Right lobe of liver (tissue), 6 donors: Measurements from ENCODE around the gene SRRM3. TPM values are rescaled to one million over a fixed set of nuclear protein-coding genes. Genes with fewer than 3 reads are reported as not detected.

Experiments used
- ATAC-seq, 4 donors: fragments of 200-7000 bp; cut with Tn5 transposase; one replicate each; pipeline ENCODE4 v1.9.1; 2020; ENCODE audit warnings: mild to moderate bottlenecking in 4 of 4, moderate library complexity in 4 of 4
- DNase-seq, 3 donors: peaks; one replicate each; pipeline ENCODE4 v3.0.0-alpha.2; 2020
- H3K27ac ChIP-seq, 3 donors: fragments of 200-600 bp; one replicate each; pipeline ENCODE4 v1.8.0; 2022
- H3K27me3 ChIP-seq, 2 donors: fragments of 200-600 bp; one replicate each; pipeline ENCODE4 v1.8.0; 2022
- H3K36me3 ChIP-seq, 4 donors: fragments of 200-600 bp; sonication (generic) in 1 of 4; one replicate each; pipeline versions ENCODE4 v1.5.1 to v1.8.0; 2017 to 2022; ENCODE audit warnings: control low read depth in 1 of 4
- H3K4me1 ChIP-seq, 4 donors: fragments of 200-600 bp; sonication (generic) in 1 of 4; one replicate each; pipeline versions ENCODE4 v1.5.1 to v1.8.0; 2017 to 2022; ENCODE audit warnings: control low read depth in 1 of 4
- H3K4me3 ChIP-seq, 3 donors: fragments of 200-600 bp; one replicate each; pipeline ENCODE4 v1.8.0; 2022
- H3K9me3 ChIP-seq, 4 donors: fragments of 200-600 bp; sonication (generic) in 1 of 4; one replicate each; pipeline versions ENCODE4 v1.5.1 to v1.8.0; 2017 to 2022; ENCODE audit warnings: control low read depth in 1 of 4
- CTCF ChIP-seq, 4 donors: fragments of 200-600 bp in 3 of 4; fragments of 450-650 bp in 1 of 4; IDR thresholded peaks; one replicate each; pipeline versions ENCODE4 v1.5.1 to v1.8.0; 2016 to 2022; ENCODE audit warnings: antibody characterized with exemption in 4 of 4, mild to moderate bottlenecking in 2 of 4
- POLR2A ChIP-seq: fragments of 450-650 bp; IDR thresholded peaks from one replicate; pipeline ENCODE4 v1.6.1; 2017; ENCODE audit warnings: antibody characterized with exemption, mild to moderate bottlenecking
- WGBS: methylation state at CpG from one replicate; pipeline ENCODE4 v1.1.6; 2018; ENCODE audit warnings: low coverage, low lambda C conversion rate; ENCODE audit not compliant: insufficient coverage; ENCODE audit errors: missing lambda C conversion rate; 5-methylcytosine and 5-hydroxymethylcytosine counted together
- intact Hi-C, 2 donors: fragments of 100-400 bp; cut with DNase I; formaldehyde crosslinking; loops; one replicate each; pipeline versions ENCODE4 v1.11.2 to v1.14.1; 2022
- total RNA-seq, 6 experiments: library from RNA; depleted of rRNA in 2 of 6; stranded (reverse); fragments of >200 nt in 2 of 6; fragmentation: NEBNext Ultra II Directional in 3 of 6; extraction: Animal tissue kit (Norgen Biotek cat#: 25700) in 3 of 6; gene quantifications; one replicate each; pipeline versions ENCODE4 v1.1.0 to v1.2.4, GENCODE V29; 2016 to 2023
- donor health status: DM: no; HTN: yes; CAD: no.
- donor health status: DM: no; HTN: no; CAD: no.
- donor health status: DM: no; HTN: no; CAD: no.
- donor health status: DM: no; HTN: yes; CAD: no.
- donor health status: DM: no; HTN: yes; CAD: no.

The SRRM3 gene
- total RNA-seq, 6 experiments from 2014 or later, result 0.14 to 0.37 (median 0.19) TPM; not detected in 2

DNA sequence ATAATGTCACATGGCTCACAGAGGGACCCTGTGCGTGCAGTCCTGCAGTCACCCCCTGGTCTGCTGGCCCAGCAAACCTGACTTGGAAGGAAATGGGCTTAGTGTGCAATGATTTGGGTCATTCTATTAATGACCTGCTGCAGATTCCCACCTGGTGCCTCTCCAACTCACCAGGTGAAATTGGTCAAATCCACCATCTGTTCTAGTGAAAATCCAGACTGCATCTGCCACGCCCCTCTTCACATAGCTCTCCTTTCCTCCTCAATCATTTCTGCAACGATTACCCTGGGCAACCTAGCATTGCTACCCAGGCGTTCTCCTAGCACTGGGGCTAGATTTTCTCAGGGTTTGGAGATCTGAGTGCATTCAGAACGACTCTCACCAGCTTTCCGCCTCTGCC is 29.4 kb downstream of the SRRM3 start:
- Histone ChIP-seq H3K27me3 (peaks cover 0 to 4% of the 10 kb centered on the region in 2 donors), H3K4me1 (no peaks in the 10 kb centered on the region), H3K36me3 (no peaks in the 10 kb centered on the region), H3K9me3 (no peaks in the 10 kb centered on the region), H3K4me3 (no peak overlapping the region), H3K27ac (no peak overlapping the region)
- DNase-seq (no peak), ATAC-seq (no peak)
- intact Hi-C loops, result no loop called here
- WGBS, result 54% methylated on average over 5 of the region's 6 CpGs
- no peak for TF ChIP-seq POLR2A
- TF ChIP-seq CTCF (IDR thresholded peaks at IDR 0.05), result no peak

GRCh38 chr7:76231583-76231982 is 29.9 kb downstream of the SRRM3 start:
- WGBS, result 46% methylated on average over 9 of the region's 9 CpGs
- DNase-seq, result no peak
- H3K9me3 ChIP-seq, result no peaks in the 10 kb centered on the region
- no peak overlapping the region for H3K27ac ChIP-seq
- H3K36me3 ChIP-seq, result no peaks in the 10 kb centered on the region
- no peaks in the 10 kb centered on the region for H3K4me1 ChIP-seq
- ATAC-seq, result no peak
- intact Hi-C loops, result no loop called here
- no peak overlapping the region for H3K4me3 ChIP-seq
- TF ChIP-seq CTCF (IDR thresholded peaks at IDR 0.05) (no peak), POLR2A (no peak)
- H3K27me3 ChIP-seq, result peaks cover 0 to 4% of the 10 kb centered on the region in 2 donors

- WGBS, result 66% methylated on average over 10 of the region's 10 CpGs
- Histone ChIP-seq H3K36me3 (no peaks in the 10 kb centered on the region), H3K27ac (no peak overlapping the region), H3K4me1 (no peaks in the 10 kb centered on the region), H3K9me3 (no peaks in the 10 kb centered on the region), H3K27me3 (peaks cover 0 to 4% of the 10 kb centered on the region in 2 donors), H3K4me3 (no peak overlapping the region)
- intact Hi-C loops, result no loop called here
- ATAC-seq (no peak), DNase-seq (no peak)
- TF ChIP-seq CTCF (IDR thresholded peaks at IDR 0.05) (no peak), POLR2A (no peak)
These were observed 31.0 kb downstream of the SRRM3 start for GRCh38 chr7:76232698-76233097.

- TF ChIP-seq CTCF (IDR thresholded peaks at IDR 0.05) (no peak), POLR2A (no peak)
- Histone ChIP-seq H3K4me3 (no peak overlapping the region), H3K36me3 (no peaks in the 10 kb centered on the region), H3K27ac (no peak overlapping the region), H3K9me3 (no peaks in the 10 kb centered on the region), H3K27me3 (peaks cover 0 to 4% of the 10 kb centered on the region in 2 donors), H3K4me1 (no peaks in the 10 kb centered on the region)
- ATAC-seq (no peak), DNase-seq (no peak)
- WGBS, result 68% methylated on average over 4 of the region's 5 CpGs
- intact Hi-C loops, result no loop called here
These were observed 32.0 kb downstream of the SRRM3 start for GRCh38 chr7:76233538-76234281.
